H1 (cell line): ENCODE measurements around the gene YARS1. TPM values are rescaled to one million over a fixed set of nuclear protein-coding genes. Genes with fewer than 3 reads are reported as not detected.
A peak's percentile ranks its signal among the peaks of the same experiment; 100 is the strongest.

ENCODE experiments used
- CTCF ChIA-PET: fragments of 300-600 bp; sonication (Branson Sonifier 250); formaldehyde crosslinking; loops from one replicate; lab custom pipeline; 2021; ENCODE audit not compliant: partially characterized antibody; lab: Charles Lee
- POLR2A ChIA-PET: fragments of 300-600 bp; sonication (Branson Sonifier 250); formaldehyde crosslinking; loops from one replicate; lab custom pipeline; 2021; ENCODE audit warnings: inconsistent platforms; ENCODE audit not compliant: partially characterized antibody; lab: Charles Lee
- DNase-seq, 2 experiments: peaks; one replicate each; pipeline versions ENCODE4 v3.0.0 to v3.0.0-alpha.2; 2010 to 2022; ENCODE audit warnings: low spot score in 2 of 2, low read depth in 1 of 2, mixed read lengths in 1 of 2
- FAIRE-seq: peaks from 2 replicates; lab custom pipeline; 2011; peaks lifted over from hg19 to GRCh38; lab: Jason Lieb, UNC
- H2AFZ ChIP-seq: 2 replicates; pipeline ENCODE4 v1.8.1; 2012; ENCODE audit warnings: low read length, inconsistent platforms
- H2AK5ac ChIP-seq: 2 replicates; pipeline ENCODE4 v1.6.1; 2013; ENCODE audit warnings: low read depth, low read length
- H2BK120ac ChIP-seq: replicated peaks from 2 replicates; pipeline ENCODE3; 2013; ENCODE audit warnings: low read depth, low read length, inconsistent platforms
- H2BK12ac ChIP-seq: 2 replicates; pipeline ENCODE4 v1.6.1; 2013; ENCODE audit warnings: low read depth, low read length
- H2BK15ac ChIP-seq: 2 replicates; pipeline ENCODE4 v1.6.1; 2013; ENCODE audit warnings: low read length
- H2BK20ac ChIP-seq: 2 replicates; pipeline ENCODE4 v1.6.1; 2013; ENCODE audit warnings: low read length
- H2BK5ac ChIP-seq: 2 replicates; pipeline ENCODE4 v1.6.1; 2013; ENCODE audit warnings: low read depth, low read length
- H3K14ac ChIP-seq: 2 replicates; pipeline ENCODE4 v1.6.1; 2013; ENCODE audit warnings: inconsistent platforms; ENCODE audit not compliant: insufficient read length
- H3K18ac ChIP-seq: 2 replicates; pipeline ENCODE4 v1.6.1; 2013; ENCODE audit warnings: low read length; ENCODE audit errors: extremely low read depth
- H3K23ac ChIP-seq: 2 replicates; pipeline ENCODE4 v1.6.1; 2013; ENCODE audit warnings: inconsistent platforms; ENCODE audit not compliant: insufficient read length
- H3K23me2 ChIP-seq: 2 replicates; pipeline ENCODE4 v1.6.1; 2013; ENCODE audit warnings: low read depth, low read length
- H3K27ac ChIP-seq: 2 replicates; pipeline ENCODE4 v1.6.1; 2011; ENCODE audit warnings: low read depth, low read length, inconsistent platforms
- H3K27me3 ChIP-seq, 4 experiments: replicated peaks in 1 of 4; 1 replicate in 1 of 4; 2 replicates in 3 of 4; pipeline versions ENCODE4 v1.6.1 to v1.8.1; 2011 to 2013; ENCODE audit warnings: low read length in 3 of 4, mild to moderate bottlenecking in 3 of 4, inconsistent platforms in 2 of 4, mixed read lengths in 2 of 4, moderate library complexity in 1 of 4; ENCODE audit not compliant: control insufficient read depth in 3 of 4, insufficient read depth in 3 of 4; ENCODE audit errors: extremely low read depth in 1 of 4
- H3K36me3 ChIP-seq, 4 experiments: 2 replicates each; pipeline versions ENCODE4 v1.6.1 to v1.8.1; 2011 to 2013; ENCODE audit warnings: mild to moderate bottlenecking in 4 of 4, low read length in 3 of 4, moderate library complexity in 2 of 4, control low read depth in 1 of 4, inconsistent platforms in 1 of 4; ENCODE audit not compliant: insufficient read depth in 4 of 4, control insufficient read depth in 2 of 4
- H3K4ac ChIP-seq: replicated peaks from 2 replicates; pipeline ENCODE3; 2013; ENCODE audit warnings: low read length, low read depth, mixed read lengths, inconsistent platforms; ENCODE audit not compliant: insufficient read length
- H3K4me1 ChIP-seq, 4 experiments: replicated peaks in 1 of 4; 1 replicate in 1 of 4; 2 replicates in 3 of 4; pipeline versions ENCODE4 v1.6.1 to v1.8.1; 2011 to 2013; ENCODE audit warnings: low read length in 3 of 4, inconsistent platforms in 2 of 4, mixed read lengths in 1 of 4; ENCODE audit not compliant: insufficient read depth in 4 of 4, control insufficient read depth in 3 of 4
- H3K4me2 ChIP-seq, 2 experiments: 2 replicates each; pipeline versions ENCODE4 v1.6.1 to v1.8.1; 2011 to 2013; ENCODE audit warnings: low read depth in 2 of 2, low read length in 2 of 2, control low read depth in 1 of 2, inconsistent platforms in 1 of 2, mild to moderate bottlenecking in 1 of 2; ENCODE audit not compliant: insufficient read depth in 1 of 2
- H3K4me3 ChIP-seq, 4 experiments: fragments of 200-600, 300-600 bp in 1 of 4; sonication (generic), shearing (Covaris generic), sonication (Bioruptor Twin) in 1 of 4; 2 replicates each; pipeline versions ENCODE4 v1.5.1 to v1.8.1; 2011 to 2016; ENCODE audit warnings: low read length in 4 of 4, low read depth in 3 of 4, control low read depth in 2 of 4, inconsistent platforms in 2 of 4, mild to moderate bottlenecking in 2 of 4, mixed read lengths in 1 of 4, moderate library complexity in 1 of 4; ENCODE audit not compliant: insufficient read depth in 2 of 4; ENCODE audit errors: extremely low read depth in 1 of 4
- H3K56ac ChIP-seq: replicated peaks from 2 replicates; pipeline ENCODE3; 2013; ENCODE audit warnings: low read depth, mild to moderate bottlenecking, mixed read lengths, low read length, inconsistent platforms; ENCODE audit not compliant: insufficient read length
- H3K79me1 ChIP-seq: 2 replicates; pipeline ENCODE4 v1.6.1; 2013; ENCODE audit warnings: low read depth, low read length, control low read depth
- H3K79me2 ChIP-seq, 2 experiments: 2 replicates each; pipeline versions ENCODE4 v1.6.1 to v1.8.1; 2012 to 2013; ENCODE audit warnings: low read length in 2 of 2, mild to moderate bottlenecking in 2 of 2, inconsistent platforms in 1 of 2; ENCODE audit not compliant: insufficient read depth in 2 of 2, control insufficient read depth in 1 of 2
- H3K9ac ChIP-seq, 4 experiments: replicated peaks in 1 of 4; 1 replicate in 1 of 4; 2 replicates in 3 of 4; pipeline versions ENCODE4 v1.6.1 to v1.8.1; 2011 to 2013; ENCODE audit warnings: low read depth in 3 of 4, low read length in 3 of 4, control low read depth in 2 of 4, mild to moderate bottlenecking in 2 of 4, moderate library complexity in 2 of 4, inconsistent platforms in 1 of 4; ENCODE audit errors: extremely low read depth in 1 of 4
- H3K9me3 ChIP-seq, 2 experiments: 2 replicates each; pipeline versions ENCODE4 v1.6.1 to v1.8.1; 2012 to 2013; ENCODE audit warnings: mild to moderate bottlenecking in 2 of 2, moderate library complexity in 2 of 2, control low read depth in 1 of 2, inconsistent platforms in 1 of 2, low read depth in 1 of 2, low read length in 1 of 2, mixed read lengths in 1 of 2; ENCODE audit not compliant: insufficient read depth in 2 of 2
- H4K20me1 ChIP-seq, 2 experiments: replicated peaks in 1 of 2; 2 replicates each; pipeline versions ENCODE3 to v1.8.1; 2011 to 2013; ENCODE audit warnings: inconsistent platforms in 2 of 2, low read length in 2 of 2, mild to moderate bottlenecking in 1 of 2; ENCODE audit not compliant: insufficient read depth in 2 of 2, control insufficient read depth in 1 of 2
- H4K5ac ChIP-seq: 2 replicates; pipeline ENCODE4 v1.6.1; 2013; ENCODE audit warnings: low read length, low read depth, mixed read lengths, inconsistent platforms; ENCODE audit not compliant: insufficient read length
- H4K8ac ChIP-seq: 2 replicates; pipeline ENCODE4 v1.8.0; 2013; ENCODE audit warnings: mild to moderate bottlenecking, moderate library complexity, low read length, inconsistent platforms; ENCODE audit not compliant: insufficient read depth; ENCODE audit errors: extremely low read depth
- H4K91ac ChIP-seq: replicated peaks from 2 replicates; pipeline ENCODE3; 2013; ENCODE audit warnings: low read length, mixed read lengths, inconsistent platforms; ENCODE audit not compliant: insufficient read length
- BRCA1 ChIP-seq: IDR thresholded peaks from 2 replicates; pipeline ENCODE4 v1.6.1; 2012; ENCODE audit warnings: low read depth, low read length, improper control_type of control experiment
- CREB1 ChIP-seq: IDR thresholded peaks from 2 replicates; pipeline ENCODE4 v1.6.1; 2012; ENCODE audit warnings: inconsistent platforms
- EGR1 ChIP-seq: IDR thresholded peaks from 2 replicates; pipeline ENCODE4 v1.6.1; 2011; ENCODE audit warnings: low read depth, low read length, borderline replicate concordance
- FOSL1 ChIP-seq: IDR thresholded peaks from 2 replicates; pipeline ENCODE4 v1.6.1; 2011; ENCODE audit warnings: mild to moderate bottlenecking, low read depth, low read length, moderate library complexity; ENCODE audit not compliant: insufficient read depth
- JUND ChIP-seq: IDR thresholded peaks from 2 replicates; pipeline ENCODE4 v1.6.1; 2011; ENCODE audit warnings: mild to moderate bottlenecking, improper control_type of control experiment, low read length
- NANOG ChIP-seq: IDR thresholded peaks from 2 replicates; pipeline ENCODE4 v1.6.1; 2011; ENCODE audit warnings: low read length, low read depth, mild to moderate bottlenecking, inconsistent platforms; ENCODE audit not compliant: insufficient read depth, poor library complexity, severe bottlenecking
- POLR2AphosphoS5 ChIP-seq: IDR thresholded peaks from 2 replicates; pipeline ENCODE4 v1.6.1; 2011; ENCODE audit warnings: low read depth, low read length
- POU5F1 ChIP-seq: IDR thresholded peaks from 2 replicates; pipeline ENCODE4 v1.6.1; 2011; ENCODE audit warnings: low read depth, mild to moderate bottlenecking, low read length, moderate library complexity
- RFX5 ChIP-seq: IDR thresholded peaks from 2 replicates; pipeline ENCODE4 v1.6.1; 2011; ENCODE audit warnings: low read depth, low read length, improper control_type of control experiment, borderline replicate concordance
- SAP30 ChIP-seq: fragments of 300-600 bp; sonication (generic); IDR thresholded peaks from 2 replicates; pipeline ENCODE4 v1.7.1; 2012; ENCODE audit warnings: low read length, moderate library complexity, mild to moderate bottlenecking, inconsistent platforms; ENCODE audit not compliant: insufficient read depth, insufficient replicate concordance
- SUZ12 ChIP-seq: fragments of 200-600 bp; sonication (generic); IDR thresholded peaks from 2 replicates; pipeline ENCODE4 v1.6.1; 2012; ENCODE audit warnings: mild to moderate bottlenecking, inconsistent platforms, low read length, moderate library complexity, mixed read lengths
- TCF12 ChIP-seq: IDR thresholded peaks from 2 replicates; pipeline ENCODE4 v1.6.1; 2011; ENCODE audit warnings: low read depth, mild to moderate bottlenecking, low read length
- TEAD4 ChIP-seq: IDR thresholded peaks from 2 replicates; pipeline ENCODE4 v1.6.1; 2012; ENCODE audit warnings: low read depth, low read length, inconsistent platforms, mixed read lengths
- WGBS, 2 experiments: shearing (Covaris generic) in 1 of 2; methylation state at CpG; one replicate each; pipeline versions ENCODE4 v1.1.6 to v1.1.7; 2013 to 2015; ENCODE audit warnings: low lambda C conversion rate in 2 of 2, mixed read lengths in 2 of 2, inconsistent platforms in 1 of 2, low coverage in 1 of 2, missing lambda C conversion rate in 1 of 2; ENCODE audit not compliant: insufficient replicate concordance in 2 of 2, insufficient coverage in 1 of 2, insufficient read length in 1 of 2; ENCODE audit errors: extremely low coverage in 1 of 2, missing lambda C conversion rate in 1 of 2; 5-methylcytosine and 5-hydroxymethylcytosine counted together
- polyA plus RNA-seq, 7 experiments: library from polyadenylated mRNA; depleted of rRNA in 3 of 7; stranded (reverse) in 5 of 7; unstranded in 2 of 7; fragments of >200 nt in 5 of 7; fragments of 200-250 nt in 2 of 7; gene quantifications; 1 replicate in 5 of 7; 2 replicates in 1 of 7; 4 replicates in 1 of 7; pipeline versions ENCODE4 v1.2.1 to v1.2.3, GENCODE V29; 2011 to 2013; ENCODE audit warnings: missing spikeins in 2 of 7, mixed read lengths in 2 of 7
- total RNA-seq: library from RNA; stranded (reverse); fragmentation: NEBNext Ultra II Directional; extraction: Animal tissue kit (Norgen Biotek cat#: 25700); gene quantifications from 2 replicates; pipeline ENCODE4 v1.2.1, GENCODE V29; 2021

Gene YARS1
- total and polyA plus RNA-seq, 2 of the 8 experiments (the other 6 are each of a cell fraction or from before 2014, with no cell fraction given) = 47.1 to 226 TPM

- no peaks in the 10 kb centered on the region; a peak in 1 of 7 replicates for H3K27me3 ChIP-seq
- H3K36me3 ChIP-seq = no peaks in the 10 kb centered on the region; a peak in 1 of 8 replicates
- no peak overlapping the region for H3K56ac ChIP-seq
- H3K4ac ChIP-seq = no peak overlapping the region
- no peak overlapping the region for H3K23ac ChIP-seq
- peak overlapping the region; percentile 43; the same call in 1 of the 2 replicates for H2BK12ac ChIP-seq
- H2BK15ac ChIP-seq = no peak overlapping the region
- WGBS, 2 experiments = 91% methylated on average over 7 of the region's 7 CpGs; no CpG with 5 or more reads in 1 of the 2 experiments
- H3K23me2 ChIP-seq = no peaks in the 10 kb centered on the region; the same call in 1 of the 2 replicates
- no peak overlapping the region for H2BK5ac ChIP-seq
- no peak overlapping the region for H2AK5ac ChIP-seq
- H3K9me3 ChIP-seq = no peaks in the 10 kb centered on the region
- no peaks in the 10 kb centered on the region for H3K79me1 ChIP-seq
- POLR2A ChIA-PET = interaction anchor here (0.5 to 3.9 kb wide), 8 partner anchors 12 to 47 kb away, joined by 3 to 21 read pairs (median 5); no protein-coding TSS in a partner anchor
- H4K8ac ChIP-seq = no peak overlapping the region
- H4K91ac ChIP-seq = no peak overlapping the region
- no peak overlapping the region; a peak in 1 of 7 replicates for H3K9ac ChIP-seq
- no peak overlapping the region for H3K18ac ChIP-seq
- no peak overlapping the region for H3K4me3 ChIP-seq
- no peaks in the 10 kb centered on the region for H3K79me2 ChIP-seq
- DNase-seq = no peak
- H2BK20ac ChIP-seq = no peak overlapping the region
- FAIRE-seq = no peak
- H3K4me2 ChIP-seq = no peak overlapping the region
- no peak overlapping the region for H4K5ac ChIP-seq
- H4K20me1 ChIP-seq = no peaks in the 10 kb centered on the region
- H2AFZ ChIP-seq = no peak overlapping the region
- H2BK120ac ChIP-seq = no peak overlapping the region
- no peak overlapping the region for H3K14ac ChIP-seq
- no peak overlapping the region for H3K27ac ChIP-seq
- H3K4me1 ChIP-seq = peaks cover 3 to 15% (median 13%) of the 10 kb centered on the region in 4 experiments
- CTCF ChIA-PET = interaction anchor here (0.5 to 7.3 kb wide), 14 partner anchors 8 to 306 kb away, joined by 3 to 56 read pairs (median 4); a partner anchor contains a TSS
- no peak for TF ChIP-seq BRCA1
- no peak for TF ChIP-seq EGR1
- no peak for TF ChIP-seq SUZ12
- TF ChIP-seq RFX5 = no peak
- no peak for TF ChIP-seq POLR2AphosphoS5
- no peak for TF ChIP-seq JUND
- no peak for TF ChIP-seq CREB1
- no peak for TF ChIP-seq NANOG
- TF ChIP-seq FOSL1 = no peak
- no peak for TF ChIP-seq TCF12
- no peak for TF ChIP-seq TEAD4
- TF ChIP-seq SAP30 = no peak
- no peak for TF ChIP-seq POU5F1
These were observed 88.6 kb downstream of the YARS1 start for GRCh38 chr1:32728413-32729077.
